Transverse colon (tissue), 4 donors: ENCODE results near the gene QKI.

Source experiments
- EP300 ChIP-seq: sonication (generic); formaldehyde crosslinking; IDR thresholded peaks from one replicate; pipeline ENCODE4 v1.6.1; 2017; ENCODE audit warnings: antibody characterized with exemption, low read depth
- POLR2AphosphoS5 ChIP-seq, 3 donors: sonication (generic); formaldehyde crosslinking; IDR thresholded peaks; one replicate each; pipeline ENCODE4 v1.6.1; 2016; ENCODE audit warnings: antibody characterized with exemption in 3 of 3
- TF ChIP-seq, protein P1 (sequence below), 5 experiments: fragments of 200-600 bp in 3 of 5; fragments of 450-650 bp in 2 of 5; sonication (generic) in 3 of 5; IDR thresholded peaks; 1 replicate in 2 of 5; 2 replicates in 3 of 5; pipeline ENCODE4 v1.5.1; 2016 to 2017; ENCODE audit warnings: antibody characterized with exemption in 5 of 5, inconsistent platforms in 3 of 5, mild to moderate bottlenecking in 2 of 5, moderate library complexity in 1 of 5

DNA sequence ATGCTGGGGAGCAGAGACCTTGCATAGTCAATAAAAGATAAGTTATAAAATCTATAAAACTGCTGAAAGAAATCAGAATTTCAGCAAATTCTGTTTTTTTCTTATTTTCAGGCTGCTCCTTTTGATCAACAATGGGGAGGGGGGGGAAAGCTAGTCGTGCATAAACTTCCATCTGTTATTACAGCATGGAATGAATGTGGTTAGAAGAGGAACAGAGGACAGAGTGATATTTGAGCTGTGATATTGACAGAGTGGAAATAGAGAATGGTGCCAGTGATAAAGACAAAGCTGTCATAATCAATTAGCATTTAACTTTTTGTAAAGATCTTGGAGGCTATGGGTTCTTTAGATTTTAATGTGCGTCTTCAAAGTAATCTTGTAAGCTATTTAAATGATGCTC is 43.4 kb upstream of the QKI start:
- TF ChIP-seq, protein P1, sequence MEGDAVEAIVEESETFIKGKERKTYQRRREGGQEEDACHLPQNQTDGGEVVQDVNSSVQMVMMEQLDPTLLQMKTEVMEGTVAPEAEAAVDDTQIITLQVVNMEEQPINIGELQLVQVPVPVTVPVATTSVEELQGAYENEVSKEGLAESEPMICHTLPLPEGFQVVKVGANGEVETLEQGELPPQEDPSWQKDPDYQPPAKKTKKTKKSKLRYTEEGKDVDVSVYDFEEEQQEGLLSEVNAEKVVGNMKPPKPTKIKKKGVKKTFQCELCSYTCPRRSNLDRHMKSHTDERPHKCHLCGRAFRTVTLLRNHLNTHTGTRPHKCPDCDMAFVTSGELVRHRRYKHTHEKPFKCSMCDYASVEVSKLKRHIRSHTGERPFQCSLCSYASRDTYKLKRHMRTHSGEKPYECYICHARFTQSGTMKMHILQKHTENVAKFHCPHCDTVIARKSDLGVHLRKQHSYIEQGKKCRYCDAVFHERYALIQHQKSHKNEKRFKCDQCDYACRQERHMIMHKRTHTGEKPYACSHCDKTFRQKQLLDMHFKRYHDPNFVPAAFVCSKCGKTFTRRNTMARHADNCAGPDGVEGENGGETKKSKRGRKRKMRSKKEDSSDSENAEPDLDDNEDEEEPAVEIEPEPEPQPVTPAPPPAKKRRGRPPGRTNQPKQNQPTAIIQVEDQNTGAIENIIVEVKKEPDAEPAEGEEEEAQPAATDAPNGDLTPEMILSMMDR (IDR thresholded peaks at IDR 0.05), result no peak
- no peak for TF ChIP-seq EP300
- no peak for TF ChIP-seq POLR2AphosphoS5 (IDR thresholded peaks at IDR 0.05)
